Medulla oblongata (tissue), 1 donor: ENCODE measurements around the gene CTAG1A.
"Not testable (repeated sequence)": the region's sequence is repeated elsewhere in the genome, so short reads cannot be mapped to it uniquely, and the experiment has no call there.

Experiments
- DNase-seq: peaks from one replicate; pipeline ENCODE4 v3.0.0-alpha.2; 2015; ENCODE audit errors: extremely low spot score

The CTAG1A gene

GRCh38 chrX:154613586-154613985, 28.7 kb downstream of the CTAG1A start:
- DNase-seq = not testable (repeated sequence)

GRCh38 chrX:154619182-154619581, 34.2 kb downstream of the CTAG1A start, which contains the start of gene CTAG1B:
CTAG1B (minus strand) TSS chrX:154619282; CDS start chrX:154619218, 64 bp downstream.
- DNase-seq = not testable (repeated sequence)

GRCh38 chrX:154620767-154621414, 36.0 kb downstream of the CTAG1A start:
- DNase-seq = not testable (repeated sequence)

- not testable (repeated sequence) for DNase-seq
Measured at GRCh38 chrX:154628960-154629359, 44.0 kb downstream of the CTAG1A start.

GRCh38 chrX:154630949-154631348, 46.0 kb downstream of the CTAG1A start:
- DNase-seq = not testable (repeated sequence)

GRCh38 chrX:154633661-154634060, 48.7 kb downstream of the CTAG1A start:
- not testable (repeated sequence) for DNase-seq
